Left cardiac atrium (tissue), 4 donors: ENCODE measurements around the gene LCT. TPM values are rescaled to one million over a fixed set of nuclear protein-coding genes. Genes with fewer than 3 reads are reported as not detected.
"Not testable (repeated sequence)": the region's sequence is repeated elsewhere in the genome, so short reads cannot be mapped to it uniquely, and the experiment has no call there.

ENCODE experiments used
- ATAC-seq, 2 donors: fragments of 200-7000 bp; cut with Tn5 transposase; one replicate each; pipeline ENCODE4 v1.9.1; 2020; ENCODE audit warnings: mild to moderate bottlenecking in 2 of 2, moderate library complexity in 2 of 2
- DNase-seq: peaks from one replicate; pipeline ENCODE4 v3.0.0-alpha.2; 2020
- intact Hi-C, 2 donors: fragments of 100-400 bp; cut with DNase I; formaldehyde crosslinking; loops; one replicate each; pipeline versions ENCODE4 v1.14.1 to v1.15.1; 2022 to 2023
- total RNA-seq, 2 donors: library from RNA; stranded (reverse); fragmentation: NEBNext Ultra II Directional; extraction: Animal tissue kit (Norgen Biotek cat#: 25700); gene quantifications; one replicate each; pipeline ENCODE4 v1.2.1, GENCODE V29; 2021
- donor health status: DM: no; HTN: yes; CAD: no.
- donor health status: DM: no; HTN: yes; CAD: no; lungs with severe emphysema.
- donor health status: DM: yes; HTN: yes; CAD: no.
- donor health status: Dilated cardiomyopathy.

LCT gene
- total RNA-seq, 2 donors from 2014 or later: not detected

GRCh38 chr2:135800513-135801460, 36.2 kb downstream of the LCT start:
- intact Hi-C loops: no loop called here
- ATAC-seq (no peak), DNase-seq (no peak)

GRCh38 chr2:135799738-135800137, 37.2 kb downstream of the LCT start:
- intact Hi-C loops: no loop called here
- DNase-seq (no peak), ATAC-seq (no peak)

- DNase-seq: no peak
- intact Hi-C loops: no loop called here
- peak in 1 of 2 donors; percentile 29 for ATAC-seq
Observed at GRCh38 chr2:135798762-135799161, 38.2 kb downstream of the LCT start.

- ATAC-seq: peak; percentile 5 to 28
- intact Hi-C loops: no loop called here
- DNase-seq: no peak
Observed at GRCh38 chr2:135798275-135798705, 38.7 kb downstream of the LCT start.

- peak; percentile 79 to 83 for ATAC-seq
- DNase-seq: peak; percentile 75
- intact Hi-C loops: no loop called here
Observed at GRCh38 chr2:135797497-135798274, 39.3 kb downstream of the LCT start.

GRCh38 chr2:135796606-135797005, 40.4 kb downstream of the LCT start:
- no peak for ATAC-seq
- intact Hi-C loops: no loop called here

GRCh38 chr2:135795641-135796040, 41.3 kb downstream of the LCT start:
- DNase-seq, intact Hi-C loops, ATAC-seq: not testable (repeated sequence)

More at GRCh38 chr2:135796606-135797005, 40.4 kb downstream of the LCT start:
- no peak for DNase-seq

GRCh38 chr2:135792401-135793150, 44.4 kb downstream of the LCT start:
- intact Hi-C loops: no loop called here
- no peak for DNase-seq

GRCh38 chr2:135791418-135792190, 45.4 kb downstream of the LCT start:
- intact Hi-C loops: no loop called here
- no peak for DNase-seq
- ATAC-seq: peak in 1 of 2 donors; percentile 14

More at GRCh38 chr2:135792401-135793150, 44.4 kb downstream of the LCT start:
- ATAC-seq: no peak

GRCh38 chr2:135790423-135790822, 46.6 kb downstream of the LCT start:
- DNase-seq: no peak
- intact Hi-C loops: no loop called here
- ATAC-seq: no peak

GRCh38 chr2:135786823-135787222, 50.2 kb downstream of the LCT start:
- no peak for DNase-seq
- peak in 1 of 2 donors; percentile 69 for ATAC-seq
- intact Hi-C loops: no loop called here

- ATAC-seq (no peak), DNase-seq (no peak)
- intact Hi-C loops: no loop called here
Observed at GRCh38 chr2:135785032-135785431, 52.0 kb downstream of the LCT start.

- DNase-seq (no peak), ATAC-seq (no peak)
- intact Hi-C loops: no loop called here
Observed at GRCh38 chr2:135783439-135783838, 53.5 kb downstream of the LCT start.

GRCh38 chr2:135782231-135782630, 54.8 kb downstream of the LCT start:
- ATAC-seq (no peak), DNase-seq (no peak)
- intact Hi-C loops: no loop called here

GRCh38 chr2:135776367-135776766, 60.6 kb downstream of the LCT start:
- intact Hi-C loops: no loop called here
- ATAC-seq (no peak), DNase-seq (no peak)

- ATAC-seq: peak; percentile 91 to 94
- intact Hi-C loops: no loop called here
Observed at GRCh38 chr2:135775420-135775819, 61.6 kb downstream of the LCT start.

GRCh38 chr2:135773917-135774316, 63.1 kb downstream of the LCT start:
- DNase-seq: no peak
- intact Hi-C loops: no loop called here
- no peak for ATAC-seq

More at GRCh38 chr2:135775420-135775819, 61.6 kb downstream of the LCT start:
- peak; percentile 33 for DNase-seq

GRCh38 chr2:135773319-135773718, 63.7 kb downstream of the LCT start:
- intact Hi-C loops: no loop called here
- DNase-seq (no peak), ATAC-seq (no peak)
